Activated CD4-positive, alpha-beta T cell treated with anti-CD3 and anti-CD28 coated beads for 24 hours (primary cell): ENCODE data around the gene HSPBAP1.
"Not testable (repeated sequence)": the region's sequence is repeated elsewhere in the genome, so short reads cannot be mapped to it uniquely, and the experiment has no call there.

ENCODE experiments used
- DNase-seq, 2 donors: peaks; one replicate each; pipeline ENCODE4 v3.0.0-alpha.2; 2020; ENCODE audit warnings: low read depth in 2 of 2

HSPBAP1 gene

DNA sequence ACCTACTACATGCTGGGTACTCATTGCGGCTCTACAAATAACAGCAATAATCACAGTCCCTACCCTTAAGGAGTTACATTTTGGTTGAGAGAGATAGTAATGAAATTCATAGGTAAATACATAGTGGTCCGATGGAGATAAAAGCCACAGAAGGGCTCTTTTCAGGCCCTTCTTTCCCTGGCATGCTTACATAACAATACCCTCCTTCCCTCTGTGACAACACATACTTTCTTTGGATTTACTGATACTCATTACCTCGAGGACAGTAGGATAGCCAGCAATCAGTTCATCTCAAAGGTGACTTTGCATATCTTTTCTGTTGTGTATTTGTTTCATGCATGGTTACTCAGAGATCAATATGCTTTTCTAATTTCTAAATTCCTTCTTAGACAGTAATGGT is 54.5 kb downstream of the HSPBAP1 start:
- no peak for DNase-seq

DNA sequence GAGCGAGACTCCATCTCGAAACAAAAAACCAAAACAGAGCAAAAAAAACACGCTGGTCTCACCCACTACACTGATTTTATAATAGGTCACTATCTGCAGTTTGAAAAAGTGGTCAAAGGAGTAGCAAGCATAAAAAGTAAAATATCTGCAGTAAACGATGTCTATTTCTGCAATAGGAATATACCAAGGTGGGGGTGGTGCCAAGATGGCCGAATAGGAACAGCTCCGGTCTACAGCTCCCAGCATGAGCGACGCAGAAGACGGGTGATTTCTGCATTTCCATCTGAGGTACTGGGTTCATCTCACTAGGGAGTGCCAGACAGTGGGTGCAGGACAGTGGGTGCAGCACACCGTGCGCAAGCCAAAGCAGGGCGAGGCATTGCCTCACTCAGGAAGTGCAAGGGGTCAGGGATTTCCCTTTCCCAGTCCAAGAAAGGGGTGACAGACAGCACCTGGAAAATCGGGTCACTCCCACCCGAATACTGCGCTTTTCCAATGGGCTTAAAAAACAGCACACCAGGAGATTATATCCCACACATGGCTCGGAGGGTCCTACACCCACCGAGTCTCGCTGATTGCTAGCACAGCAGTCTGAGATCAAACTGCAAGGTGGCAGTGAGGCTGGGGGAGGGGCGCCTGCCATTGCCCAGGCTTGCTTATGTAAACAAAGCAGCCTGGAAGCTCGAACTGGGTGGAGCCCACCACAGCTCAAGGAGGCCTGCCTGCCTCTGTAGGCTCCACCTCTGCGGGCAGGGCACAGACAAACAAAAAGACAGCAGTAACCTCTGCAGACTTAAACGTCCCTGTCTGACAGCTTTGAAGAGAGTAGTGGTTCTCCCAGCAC is 60.7 kb downstream of the HSPBAP1 start:
- DNase-seq, result not testable (repeated sequence)

DNA sequence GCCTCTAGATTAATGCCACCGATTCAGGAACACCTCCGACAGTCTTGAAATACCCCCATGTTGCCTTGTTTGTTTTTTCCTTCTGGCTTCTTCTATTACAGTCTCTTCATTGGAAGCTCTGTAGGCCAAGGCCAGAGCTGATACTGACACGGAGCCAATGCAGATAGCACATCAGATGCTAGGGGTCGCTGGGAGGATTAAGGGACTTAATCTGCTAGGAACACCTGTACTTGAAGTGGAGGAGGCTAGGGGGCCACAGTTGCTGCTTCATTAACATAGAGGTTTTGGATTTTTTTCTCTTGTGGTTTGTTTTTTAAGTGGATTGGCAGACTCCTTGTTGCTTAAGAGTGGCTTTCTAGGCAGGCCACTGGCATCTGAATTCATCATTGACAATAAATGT is 63.4 kb downstream of the HSPBAP1 start:
- DNase-seq, result no peak

DNA sequence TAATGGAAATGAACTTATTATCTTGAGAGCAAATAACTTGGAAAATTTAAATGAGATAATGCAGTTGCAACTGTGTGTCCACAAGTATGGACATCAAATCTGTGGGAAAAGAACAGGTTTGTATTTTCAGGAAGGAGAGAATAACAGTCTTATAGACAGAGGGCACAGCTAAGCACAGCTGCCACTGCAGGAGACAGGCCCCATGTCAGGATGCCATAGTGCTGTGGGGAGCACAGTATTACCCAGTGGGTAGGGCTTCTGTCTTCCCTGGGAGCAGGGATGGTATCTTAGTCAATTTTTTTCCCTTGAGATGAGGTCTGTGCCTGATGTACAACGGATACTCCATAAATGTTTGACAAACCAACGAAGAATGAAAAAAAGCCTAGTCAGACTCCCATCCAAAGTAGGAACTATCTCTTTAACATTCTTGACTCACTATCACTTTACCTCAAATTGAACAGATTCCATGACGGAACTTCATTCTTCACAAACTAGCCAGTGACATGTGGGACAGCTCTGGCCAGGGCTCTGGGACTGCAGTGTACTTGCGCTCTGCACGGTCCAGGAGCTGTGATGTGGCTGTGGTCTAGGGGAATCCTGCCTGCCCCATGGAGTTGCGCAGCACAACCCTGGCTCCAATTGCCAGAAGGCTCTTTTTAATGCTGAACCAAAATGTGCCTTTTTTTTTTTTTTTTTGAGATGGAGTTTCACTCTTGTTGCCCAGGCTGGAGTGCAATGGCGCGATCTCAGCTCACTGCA is 64.7 kb downstream of the HSPBAP1 start:
- DNase-seq, result no peak

DNA sequence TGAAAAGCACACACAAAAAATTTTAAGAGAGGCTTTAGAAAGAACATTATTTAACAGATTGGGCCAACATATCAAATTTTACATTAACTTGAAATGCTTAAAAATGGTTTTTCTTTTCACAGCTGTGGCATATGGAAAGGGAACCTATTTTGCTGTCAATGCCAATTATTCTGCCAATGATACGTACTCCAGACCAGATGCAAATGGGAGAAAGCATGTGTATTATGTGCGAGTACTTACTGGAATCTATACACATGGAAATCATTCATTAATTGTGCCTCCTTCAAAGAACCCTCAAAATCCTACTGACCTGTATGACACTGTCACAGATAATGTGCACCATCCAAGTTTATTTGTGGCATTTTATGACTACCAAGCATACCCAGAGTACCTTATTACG is 65.4 kb downstream of the HSPBAP1 start:
- DNase-seq, result no peak

DNA sequence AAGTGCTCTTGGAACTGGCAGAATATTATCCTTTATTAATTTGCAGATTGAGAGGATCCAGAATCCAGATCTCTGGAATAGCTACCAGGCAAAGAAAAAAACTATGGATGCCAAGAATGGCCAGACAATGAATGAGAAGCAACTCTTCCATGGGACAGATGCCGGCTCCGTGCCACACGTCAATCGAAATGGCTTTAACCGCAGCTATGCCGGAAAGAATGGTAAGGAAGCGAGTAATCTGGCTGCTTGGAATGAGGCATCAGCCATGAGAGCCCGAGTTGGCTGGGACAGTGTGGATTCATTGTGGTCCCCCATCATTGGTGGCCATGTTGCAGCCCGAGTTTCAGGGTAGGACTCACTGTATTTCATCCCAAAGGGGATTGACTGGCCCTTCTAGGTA is 65.9 kb downstream of the HSPBAP1 start:
- no peak for DNase-seq

DNA sequence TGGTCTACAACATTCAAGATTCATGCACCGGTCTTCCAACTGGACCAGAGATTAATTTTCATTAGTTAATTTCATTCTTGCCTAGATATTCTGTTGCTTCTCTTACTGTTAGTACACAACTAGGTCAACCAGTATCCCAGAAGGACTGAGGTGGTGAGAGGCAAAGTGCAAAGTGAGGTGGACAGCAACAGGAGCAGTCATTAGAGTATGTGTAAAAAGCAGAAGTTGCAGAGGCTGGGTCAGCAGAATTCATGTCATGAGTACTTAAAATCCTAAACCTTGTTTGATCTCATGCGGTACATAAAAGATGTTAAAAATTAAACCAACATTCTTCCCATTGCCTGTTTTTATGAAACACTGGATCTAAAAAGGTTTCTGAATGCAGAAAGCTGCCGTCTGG is 66.3 kb downstream of the HSPBAP1 start:
- DNase-seq, result no peak

DNA sequence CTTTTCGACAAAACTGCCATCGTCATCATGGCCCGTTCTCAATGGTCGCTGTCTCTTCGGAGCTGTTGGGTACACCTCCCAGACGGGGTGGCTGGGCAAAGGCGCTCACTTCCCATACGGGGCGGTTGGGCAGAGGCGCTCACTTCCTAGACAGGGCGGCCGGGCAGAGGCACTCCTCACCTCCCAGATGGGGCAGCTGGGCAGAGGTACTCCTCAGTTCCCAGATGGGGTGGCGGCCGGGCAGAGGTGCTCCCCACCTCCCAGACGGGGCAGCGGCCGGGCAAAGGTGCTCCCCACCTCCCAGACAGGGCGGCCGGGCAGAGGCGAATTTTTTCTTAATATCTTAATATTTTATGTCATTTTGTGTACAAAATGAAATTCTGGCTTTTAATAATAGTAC is 68.5 kb downstream of the HSPBAP1 start:
- no peak for DNase-seq

DNA sequence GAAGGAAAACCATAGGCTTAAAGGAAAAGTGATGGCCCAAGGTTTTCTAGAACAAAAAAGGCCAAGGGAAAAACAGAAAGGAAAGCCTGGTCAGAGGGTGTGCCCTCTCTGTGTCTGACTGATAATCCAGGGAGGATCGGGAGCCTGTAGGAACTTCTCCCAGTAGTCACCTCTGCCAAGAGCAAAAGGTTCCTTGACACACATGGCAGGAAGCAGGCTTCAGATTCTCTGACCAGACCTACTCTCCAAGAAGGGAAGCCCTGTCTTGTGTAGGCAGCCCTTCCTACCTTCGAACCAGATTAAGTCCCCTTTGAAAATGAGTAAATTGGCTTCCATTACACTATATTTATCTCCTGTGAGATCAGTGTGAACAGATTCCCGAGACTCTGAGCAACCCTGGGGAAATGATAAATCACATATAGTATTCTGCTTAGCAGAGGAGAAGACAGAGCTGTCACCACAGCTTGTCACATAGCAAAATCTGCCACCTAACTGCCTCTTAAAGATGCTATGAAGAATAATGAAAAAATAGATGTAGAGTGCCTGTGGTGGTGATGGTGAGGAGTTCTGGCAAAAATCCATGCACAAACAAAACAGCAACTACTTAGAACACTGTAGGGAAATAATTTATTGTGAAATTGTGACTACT is 74.2 kb downstream of the HSPBAP1 start:
- DNase-seq, result no peak

DNA sequence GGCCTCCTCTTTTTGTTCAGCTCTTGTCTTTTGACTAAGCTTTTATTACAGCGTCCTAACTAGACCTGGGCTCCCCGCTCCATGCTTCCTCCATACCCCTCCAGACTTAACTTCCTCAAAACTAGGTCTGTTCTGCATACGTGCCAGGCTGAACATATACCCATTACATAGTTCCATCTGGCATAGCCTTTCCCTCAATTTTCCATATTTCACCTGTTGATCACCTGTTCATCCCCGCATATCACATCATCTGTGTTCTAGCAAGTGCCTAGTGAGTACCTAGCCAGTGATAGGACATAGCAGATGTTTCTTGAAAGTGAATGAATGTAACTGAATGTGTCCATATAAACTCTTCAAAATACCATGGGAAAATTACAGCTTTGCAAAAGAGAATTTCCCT is 77.0 kb downstream of the HSPBAP1 start:
- no peak for DNase-seq

DNA sequence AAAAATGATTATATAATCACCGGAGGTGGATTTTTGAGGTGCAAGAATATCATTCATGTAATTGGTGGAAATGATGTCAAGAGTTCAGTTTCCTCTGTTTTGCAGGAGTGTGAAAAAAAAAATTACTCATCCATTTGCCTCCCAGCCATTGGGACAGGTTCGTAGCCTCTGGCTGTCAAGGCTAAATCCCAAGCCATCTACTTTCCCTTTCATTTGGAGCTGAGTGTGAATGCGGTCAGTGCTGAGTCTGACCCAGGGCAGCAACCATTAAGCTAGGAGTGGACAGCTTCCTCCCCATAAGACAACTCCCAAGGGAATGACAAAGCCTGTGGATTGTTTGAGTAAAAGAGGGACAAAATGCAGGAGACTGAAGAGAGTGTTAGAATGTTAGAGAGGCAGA is 79.4 kb downstream of the HSPBAP1 start:
- DNase-seq, result no peak

DNA sequence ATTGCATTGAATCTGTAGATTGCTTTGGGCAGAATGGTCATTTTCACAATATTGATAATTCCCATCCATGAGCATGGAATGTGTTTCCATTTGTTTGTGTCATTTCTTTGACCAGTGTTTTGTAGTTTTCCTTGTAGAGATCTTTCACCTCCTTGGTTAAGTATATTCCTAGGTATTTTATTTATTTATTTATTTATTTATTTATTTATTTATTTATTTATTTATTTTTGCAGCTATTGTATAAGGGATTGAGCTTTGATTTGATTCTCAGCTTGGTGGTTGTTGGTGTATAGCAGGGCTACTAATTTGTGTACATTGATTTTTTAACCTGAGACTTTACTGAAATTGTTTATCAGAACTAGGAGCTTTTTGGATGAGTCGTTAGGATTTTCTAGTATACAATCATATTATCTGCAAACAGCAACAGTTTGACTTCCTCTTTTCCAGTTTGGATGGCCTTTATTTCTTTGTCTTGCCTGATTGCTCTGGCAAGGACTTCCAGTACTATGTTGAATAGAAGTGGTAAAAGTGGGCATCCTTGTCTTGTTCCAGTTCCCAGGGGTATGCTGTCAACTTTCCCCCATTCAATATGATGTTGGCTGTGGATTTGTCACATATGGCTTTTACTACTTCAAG is 82.9 kb downstream of the HSPBAP1 start:
- not testable (repeated sequence) for DNase-seq

DNA sequence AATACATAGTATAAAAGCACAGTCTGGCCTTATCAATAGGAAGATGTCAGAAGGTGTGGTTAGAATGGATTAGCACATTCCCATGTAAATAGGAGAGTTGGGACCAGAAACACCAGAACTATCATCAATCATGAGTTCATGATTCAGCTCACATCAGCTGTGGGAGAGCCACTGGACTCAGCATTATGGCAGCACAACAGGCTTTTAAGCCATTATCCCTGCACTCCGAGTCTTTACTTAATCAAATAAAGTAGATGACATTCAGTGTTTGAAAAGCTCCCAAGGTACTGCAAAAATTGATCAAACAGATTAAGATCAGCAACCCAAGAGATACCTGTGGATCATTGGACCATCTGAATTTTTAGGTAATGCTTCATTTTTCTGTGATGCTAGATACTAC is 88.3 kb downstream of the HSPBAP1 start:
- no peak for DNase-seq

DNA sequence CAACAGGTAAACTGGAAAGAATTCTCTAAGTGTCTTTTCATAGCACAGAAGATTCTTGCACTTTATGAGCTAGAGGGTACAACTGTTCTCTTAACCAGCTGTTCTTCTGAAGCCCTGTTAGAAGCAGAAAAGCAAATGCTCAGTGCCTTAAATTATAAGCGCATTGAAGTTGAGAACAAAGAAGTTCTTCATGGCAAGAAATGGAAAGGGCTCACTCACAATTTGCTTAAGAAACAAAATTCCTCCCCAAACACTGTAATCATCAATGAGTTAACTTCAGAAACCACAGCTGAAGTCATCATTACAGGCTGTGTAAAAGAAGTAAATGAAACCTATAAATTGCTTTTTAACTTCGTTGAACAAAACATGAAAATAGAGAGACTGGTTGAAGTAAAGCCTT is 93.4 kb downstream of the HSPBAP1 start:
- no peak for DNase-seq

DNA sequence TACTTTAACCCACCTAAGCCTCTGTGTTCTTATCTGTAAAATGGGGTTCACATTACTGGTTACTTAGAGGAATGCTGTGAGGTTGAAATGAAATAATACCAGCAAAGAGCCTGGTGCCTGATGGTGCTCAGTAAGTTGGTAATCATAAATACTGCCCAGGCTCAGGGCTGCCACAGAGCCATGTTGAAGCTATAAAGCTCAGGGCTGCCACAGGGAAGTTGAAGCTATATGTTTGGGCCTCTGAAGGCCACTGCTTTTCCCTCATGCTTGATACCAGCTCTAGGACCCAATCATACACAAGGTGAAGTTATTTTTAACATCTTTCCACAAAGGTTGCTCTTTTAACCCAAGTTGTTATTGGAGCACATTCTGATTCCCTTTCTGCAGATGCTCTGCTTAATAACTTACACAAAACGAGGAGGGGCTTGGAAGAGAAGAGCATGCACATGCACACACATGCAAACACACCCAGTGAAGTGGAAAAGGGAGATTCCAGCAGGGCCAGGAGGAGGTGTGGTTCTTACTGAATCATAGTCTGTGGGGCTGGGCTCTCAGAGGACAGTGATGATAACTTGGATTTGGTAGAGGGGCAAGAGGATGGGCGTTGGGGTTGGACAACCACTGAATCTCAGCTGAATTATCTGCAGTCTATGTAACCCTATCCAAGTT is 95.5 kb downstream of the HSPBAP1 start:
- no peak for DNase-seq

DNA sequence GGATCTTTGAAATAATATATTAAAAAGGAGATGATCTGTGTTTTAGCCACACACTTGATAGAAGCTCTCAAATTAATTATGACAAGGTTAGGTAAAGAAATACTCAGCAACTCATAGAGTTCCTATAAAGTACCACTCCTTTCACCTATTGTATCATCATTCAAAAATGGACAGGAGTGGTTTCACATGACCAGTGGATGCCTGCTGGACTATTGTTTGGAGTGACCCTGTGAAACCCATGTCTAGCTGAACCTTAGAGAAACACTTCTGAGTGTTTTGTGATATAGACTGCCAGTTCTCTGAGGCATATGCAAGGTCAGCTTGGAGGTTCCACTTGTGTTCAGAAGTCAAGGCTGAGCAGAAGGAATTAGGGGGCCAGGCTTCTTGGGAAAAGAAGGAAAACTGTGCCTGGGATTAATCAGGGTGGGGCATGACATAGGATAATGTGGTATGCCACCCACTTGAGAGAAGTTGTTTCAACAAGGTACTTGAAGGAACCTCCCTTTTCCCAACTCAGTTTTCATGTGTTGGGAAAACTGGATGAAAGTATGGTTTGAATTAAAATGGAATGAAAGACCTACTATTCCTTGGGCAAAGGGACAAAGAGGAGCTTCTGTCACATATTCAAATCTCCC is 97.6 kb downstream of the HSPBAP1 start:
- no peak for DNase-seq

DNA sequence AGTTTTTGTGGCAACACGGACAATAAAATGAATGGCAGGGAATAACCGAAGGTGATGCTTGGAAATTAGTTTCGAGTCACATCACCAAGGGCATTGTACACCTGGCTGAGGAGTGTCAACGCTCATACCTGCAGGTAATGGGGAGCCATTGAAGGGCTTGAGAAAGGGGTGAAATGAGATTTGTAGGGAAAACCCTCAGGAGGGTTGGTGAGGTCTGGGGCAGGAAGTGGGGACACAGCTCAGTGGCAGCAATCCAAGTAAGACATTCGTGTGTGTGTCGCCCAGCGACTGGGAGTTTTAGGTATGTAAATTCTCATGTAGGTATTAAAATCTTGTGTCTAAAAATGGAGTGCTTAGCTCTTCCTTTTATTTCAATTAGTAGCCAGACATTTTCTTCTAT is 98.7 kb downstream of the HSPBAP1 start:
- DNase-seq, result no peak

DNA sequence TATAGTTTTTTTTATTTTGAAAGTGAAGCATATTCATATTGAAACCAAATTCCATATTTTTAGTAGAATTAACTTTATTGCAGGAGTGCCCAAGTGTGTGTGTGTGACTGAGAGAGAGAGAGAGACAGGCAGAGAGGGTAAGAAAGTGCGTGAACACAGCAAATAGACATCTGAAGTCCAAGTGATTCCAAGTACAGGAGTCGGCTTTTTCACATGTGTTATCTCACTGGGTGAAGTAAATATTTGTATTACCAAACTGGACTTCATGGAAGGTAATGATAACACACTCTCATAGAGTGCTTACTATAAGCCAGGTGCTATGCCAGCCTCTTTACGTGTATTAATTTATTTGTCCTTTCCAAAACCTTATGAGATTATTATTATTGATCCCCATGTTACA is 101.0 kb downstream of the HSPBAP1 start:
- no peak for DNase-seq

DNA sequence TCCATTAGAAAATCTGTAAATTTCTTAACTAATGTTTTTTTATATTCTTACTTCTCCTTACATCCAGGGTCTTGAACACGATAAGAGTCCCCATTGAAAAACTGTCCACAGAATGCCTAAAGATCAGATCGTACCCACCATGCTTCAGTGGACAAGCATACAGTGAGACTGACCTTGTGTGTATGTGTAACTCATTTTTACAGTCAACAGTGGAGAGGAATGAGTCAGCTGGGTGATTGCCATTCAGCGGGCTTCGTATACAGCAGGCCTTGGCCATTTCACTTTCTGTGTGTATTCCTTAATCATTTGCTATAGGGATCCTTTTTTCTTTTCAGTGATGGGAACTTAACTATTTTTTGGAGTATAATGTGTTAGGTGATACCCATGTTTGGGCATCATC is 102.4 kb downstream of the HSPBAP1 start:
- no peak for DNase-seq

DNA sequence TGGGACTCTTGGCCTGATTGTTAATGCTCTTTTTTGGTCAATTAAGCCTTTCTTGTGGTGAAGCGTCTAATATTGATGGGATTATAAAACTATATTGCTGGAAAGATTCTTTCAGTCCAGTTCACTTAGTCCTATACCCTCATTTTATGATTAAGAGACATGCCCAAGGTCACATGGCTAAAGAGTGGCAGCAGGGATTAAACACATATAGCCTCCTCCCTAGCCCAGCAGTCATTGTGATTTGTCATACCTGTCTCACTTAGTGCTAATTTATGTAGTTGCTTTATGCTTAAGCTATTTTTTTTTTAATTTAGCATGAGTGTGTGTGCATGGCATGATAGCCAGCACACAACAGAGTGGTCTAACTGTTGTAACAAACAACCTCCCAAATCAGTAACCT is 103.5 kb downstream of the HSPBAP1 start:
- no peak for DNase-seq
